KMS-11 (cell line): Measurements from ENCODE around the gene SPEM3.

Experiments
- H2AFZ ChIP-seq: fragments of 200-600 bp; sonication (generic); 2 replicates; pipeline ENCODE4 v1.6.1; 2016; ENCODE audit warnings: antibody characterized with exemption, mixed run types, low read depth
- H3K27ac ChIP-seq: fragments of 200-600 bp; sonication (generic); 2 replicates; pipeline ENCODE4 v1.6.1; 2016; ENCODE audit warnings: mild to moderate bottlenecking, mixed run types
- H3K27me3 ChIP-seq: fragments of 200-600 bp; sonication (generic); 2 replicates; pipeline ENCODE4 v1.6.1; 2017; ENCODE audit warnings: mild to moderate bottlenecking, low read depth, mixed run types, moderate library complexity; ENCODE audit not compliant: insufficient read depth
- H3K36me3 ChIP-seq: fragments of 200-600 bp; sonication (generic); 2 replicates; pipeline ENCODE4 v1.6.1; 2017; ENCODE audit warnings: mild to moderate bottlenecking, mixed run types; ENCODE audit not compliant: insufficient read depth
- H3K4me1 ChIP-seq: fragments of 200-600 bp; sonication (generic); 2 replicates; pipeline ENCODE4 v1.6.1; 2016; ENCODE audit warnings: mild to moderate bottlenecking, low read depth, mixed run types; ENCODE audit not compliant: poor library complexity, severe bottlenecking
- H3K4me2 ChIP-seq: fragments of 200-600 bp; sonication (generic); 2 replicates; pipeline ENCODE4 v1.7.0; 2016; ENCODE audit warnings: mild to moderate bottlenecking, mixed run types
- H3K4me3 ChIP-seq: fragments of 200-600 bp; sonication (generic); IDR thresholded peaks from 2 replicates; pipeline ENCODE4 v1.6.1; 2017; ENCODE audit warnings: low read depth, low read length, mixed read lengths; ENCODE audit not compliant: insufficient read depth
- H3K79me2 ChIP-seq: fragments of 200-600 bp; sonication (generic); 2 replicates; pipeline ENCODE4 v1.6.1; 2016; ENCODE audit warnings: low read depth, mixed run types; ENCODE audit not compliant: insufficient read depth
- H3K9ac ChIP-seq: fragments of 200-600 bp; sonication (generic); 2 replicates; pipeline ENCODE4 v1.6.1; 2016; ENCODE audit warnings: mild to moderate bottlenecking, mixed run types
- H4K20me1 ChIP-seq: fragments of 200-600 bp; sonication (generic); 2 replicates; pipeline ENCODE4 v1.6.1; 2016; ENCODE audit warnings: mild to moderate bottlenecking, mixed run types; ENCODE audit not compliant: insufficient read depth
- TF ChIP-seq, protein P1 (sequence below): fragments of 200-600 bp; sonication (generic); conservative IDR thresholded peaks from 2 replicates; pipeline ENCODE4 v1.6.1; 2017; ENCODE audit warnings: low read depth, mild to moderate bottlenecking, antibody characterized with exemption, low read length, moderate library complexity, mixed read lengths

SPEM3 gene

DNA sequence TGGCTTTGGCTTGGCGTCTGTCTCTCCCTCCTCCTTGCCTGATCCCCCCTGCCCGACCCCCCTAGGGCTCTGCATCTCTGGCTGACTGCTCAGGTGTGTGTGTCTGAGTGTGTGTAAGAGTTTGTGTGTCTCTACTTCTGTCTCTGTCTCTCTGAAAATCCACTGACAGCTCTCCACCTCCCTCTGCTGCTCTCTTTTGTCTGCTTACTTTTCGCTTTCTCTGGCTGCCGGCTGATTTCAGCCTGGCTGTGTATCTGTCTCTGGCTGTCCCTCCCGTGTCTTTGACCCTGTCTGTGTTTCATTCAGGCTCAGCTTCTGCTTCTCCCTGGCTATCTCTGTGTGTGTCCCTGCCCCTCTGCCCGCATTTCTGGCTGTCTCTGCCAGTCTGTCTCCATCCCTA, 12.3 kb upstream of the SPEM3 start:
- no peaks in the 10 kb centered on the region for H3K4me1 ChIP-seq
- H3K36me3 ChIP-seq: no peaks in the 10 kb centered on the region
- TF ChIP-seq, protein P1, sequence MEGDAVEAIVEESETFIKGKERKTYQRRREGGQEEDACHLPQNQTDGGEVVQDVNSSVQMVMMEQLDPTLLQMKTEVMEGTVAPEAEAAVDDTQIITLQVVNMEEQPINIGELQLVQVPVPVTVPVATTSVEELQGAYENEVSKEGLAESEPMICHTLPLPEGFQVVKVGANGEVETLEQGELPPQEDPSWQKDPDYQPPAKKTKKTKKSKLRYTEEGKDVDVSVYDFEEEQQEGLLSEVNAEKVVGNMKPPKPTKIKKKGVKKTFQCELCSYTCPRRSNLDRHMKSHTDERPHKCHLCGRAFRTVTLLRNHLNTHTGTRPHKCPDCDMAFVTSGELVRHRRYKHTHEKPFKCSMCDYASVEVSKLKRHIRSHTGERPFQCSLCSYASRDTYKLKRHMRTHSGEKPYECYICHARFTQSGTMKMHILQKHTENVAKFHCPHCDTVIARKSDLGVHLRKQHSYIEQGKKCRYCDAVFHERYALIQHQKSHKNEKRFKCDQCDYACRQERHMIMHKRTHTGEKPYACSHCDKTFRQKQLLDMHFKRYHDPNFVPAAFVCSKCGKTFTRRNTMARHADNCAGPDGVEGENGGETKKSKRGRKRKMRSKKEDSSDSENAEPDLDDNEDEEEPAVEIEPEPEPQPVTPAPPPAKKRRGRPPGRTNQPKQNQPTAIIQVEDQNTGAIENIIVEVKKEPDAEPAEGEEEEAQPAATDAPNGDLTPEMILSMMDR: no peak
- no peak overlapping the region for H3K4me2 ChIP-seq
- H3K27ac ChIP-seq: no peak overlapping the region
- no peak overlapping the region for H3K9ac ChIP-seq
- H2AFZ ChIP-seq: no peak overlapping the region
- H3K79me2 ChIP-seq: no peaks in the 10 kb centered on the region
- no peaks in the 10 kb centered on the region for H3K27me3 ChIP-seq
- H4K20me1 ChIP-seq: no peaks in the 10 kb centered on the region
- no peak overlapping the region for H3K4me3 ChIP-seq

DNA sequence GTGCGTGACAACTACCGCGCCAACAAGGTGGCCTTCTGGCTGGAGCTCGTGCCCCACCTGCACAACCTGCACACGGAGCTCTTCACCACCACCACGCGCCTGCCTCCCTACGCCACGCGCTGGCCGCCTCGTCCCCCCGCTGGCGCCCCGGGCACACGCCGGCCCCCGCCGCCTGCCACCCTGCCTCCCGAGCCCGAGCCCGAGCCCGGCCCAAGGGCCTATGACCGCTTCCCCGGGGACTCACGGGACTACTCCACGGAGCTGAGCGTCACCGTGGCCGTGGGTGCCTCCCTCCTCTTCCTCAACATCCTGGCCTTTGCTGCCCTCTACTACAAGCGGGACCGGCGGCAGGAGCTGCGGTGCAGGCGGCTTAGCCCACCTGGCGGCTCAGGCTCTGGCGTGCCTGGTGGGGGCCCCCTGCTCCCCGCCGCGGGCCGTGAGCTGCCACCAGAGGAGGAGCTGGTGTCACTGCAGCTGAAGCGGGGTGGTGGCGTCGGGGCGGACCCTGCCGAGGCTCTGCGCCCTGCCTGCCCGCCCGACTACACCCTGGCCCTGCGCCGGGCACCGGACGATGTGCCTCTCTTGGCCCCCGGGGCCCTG, 11.5 kb upstream of the SPEM3 start:
- Histone ChIP-seq H3K9ac (no peak overlapping the region), H3K27ac (no peak overlapping the region), H2AFZ (no peak overlapping the region), H3K4me1 (no peaks in the 10 kb centered on the region), H3K4me2 (no peak overlapping the region), H4K20me1 (no peaks in the 10 kb centered on the region), H3K79me2 (no peaks in the 10 kb centered on the region), H3K36me3 (no peaks in the 10 kb centered on the region), H3K4me3 (no peak overlapping the region), H3K27me3 (no peaks in the 10 kb centered on the region)
- TF ChIP-seq, protein P1: no peak

DNA sequence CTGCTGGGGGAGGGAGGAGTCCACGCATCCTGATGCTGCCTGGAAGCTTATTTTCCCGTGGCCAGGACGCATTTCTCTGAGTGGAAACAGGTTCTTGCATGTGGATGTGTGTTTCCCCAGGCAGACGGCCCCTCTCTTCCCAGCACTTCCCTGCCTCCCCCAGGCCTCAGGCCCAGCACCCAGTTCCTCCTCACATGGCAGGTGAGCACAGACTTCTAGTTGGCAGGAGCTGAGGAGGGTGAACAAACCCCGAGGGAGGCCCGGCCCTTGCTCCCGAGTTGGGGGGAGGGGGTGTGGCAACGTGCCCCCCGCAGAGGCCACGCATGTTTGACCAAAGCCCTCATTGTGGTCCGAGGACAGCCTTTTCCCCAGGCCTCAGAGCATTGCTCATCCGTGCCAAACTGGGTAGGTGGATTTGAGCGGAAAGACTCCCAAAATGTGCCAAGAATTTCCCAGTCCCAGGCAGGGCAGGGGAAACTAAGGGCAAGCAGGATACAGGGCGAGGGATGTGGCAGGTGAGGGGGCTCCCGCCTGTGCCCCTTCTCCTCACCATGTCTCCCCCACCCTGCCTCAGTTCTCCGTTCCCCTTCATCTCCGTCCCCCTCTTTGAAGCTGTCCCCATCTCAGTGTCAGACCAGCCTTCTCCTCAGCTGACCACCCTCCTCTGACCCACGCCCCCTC, 10.0 kb upstream of the SPEM3 start:
- Histone ChIP-seq H3K4me3 (no peak overlapping the region), H4K20me1 (no peaks in the 10 kb centered on the region), H3K27me3 (no peaks in the 10 kb centered on the region)

DNA sequence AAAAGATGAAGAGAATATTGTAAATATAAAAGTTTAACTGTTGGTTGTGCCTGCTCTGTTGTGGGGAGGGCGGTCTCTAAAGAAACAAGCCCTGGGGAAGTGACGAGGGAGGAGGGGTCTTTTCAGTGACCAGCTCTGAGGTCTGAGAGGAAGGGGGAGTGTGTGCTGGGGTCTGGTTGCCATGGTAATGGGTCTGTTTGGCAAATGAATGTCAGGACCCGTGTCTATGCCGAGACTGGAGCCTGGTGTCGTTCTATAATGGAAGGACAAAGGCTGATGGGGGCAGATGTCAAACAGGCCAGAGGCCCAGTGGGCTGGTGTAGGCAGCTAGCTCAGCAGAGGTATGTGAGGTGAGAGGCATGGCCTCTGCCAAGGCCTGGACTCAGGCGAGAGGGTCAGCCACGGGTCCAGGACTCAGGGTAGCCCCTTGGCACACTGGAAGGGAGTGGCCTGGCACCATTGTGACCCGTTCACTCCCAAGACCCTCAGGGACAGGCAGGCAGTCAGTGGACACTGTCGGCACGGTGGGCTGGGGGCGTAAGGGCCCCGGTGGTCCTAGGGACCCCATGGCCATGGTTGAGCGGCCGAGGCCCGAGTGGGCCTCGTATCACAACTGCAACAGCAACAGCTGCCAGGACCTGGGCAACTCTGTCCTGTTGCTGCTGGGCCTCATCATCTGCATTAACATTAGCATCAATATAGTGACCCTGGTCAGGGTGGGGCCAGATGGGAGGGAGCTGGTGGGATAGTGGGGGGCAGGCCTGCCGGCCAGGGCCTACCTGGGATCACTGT, 8.6 kb upstream of the SPEM3 start, which contains the start of gene SPEM1:
Gene SPEM1, plus strand, starts transcription at position 506 of the 792 bp plus-strand sequence. Its CDS starts 61 bp downstream, at position 567.
- no peaks in the 10 kb centered on the region for H3K4me1 ChIP-seq
- TF ChIP-seq, protein P1: no peak

More for the DNA sequence above, 10.0 kb upstream of the SPEM3 start:
- Histone ChIP-seq H3K27ac (no peak overlapping the region), H3K4me2 (no peak overlapping the region), H3K36me3 (no peaks in the 10 kb centered on the region), H2AFZ (no peak overlapping the region), H3K9ac (no peak overlapping the region), H3K4me1 (no peaks in the 10 kb centered on the region), H3K79me2 (no peaks in the 10 kb centered on the region)
- TF ChIP-seq, protein P1: no peak

More for the DNA sequence above, 8.6 kb upstream of the SPEM3 start, which contains the start of gene SPEM1:
- H3K9ac ChIP-seq: no peak within 1 kb of the TSS
- no peak within 1 kb of the TSS for H3K4me2 ChIP-seq
- no peak within 1 kb of the TSS for H2AFZ ChIP-seq
- H4K20me1 ChIP-seq: no peaks in the 10 kb centered on the region
- H3K4me3 ChIP-seq: no peak within 1 kb of the TSS
- H3K27me3 ChIP-seq: no peaks in the 10 kb centered on the region
- no peaks in the 10 kb centered on the region for H3K79me2 ChIP-seq
- no peaks in the 10 kb centered on the region for H3K36me3 ChIP-seq
- H3K27ac ChIP-seq: no peak within 1 kb of the TSS
